Choroid plexus epithelial cell (primary cell): ENCODE data around the gene NGF.

ENCODE experiments used
- DNase-seq: peaks from one replicate; pipeline ENCODE4 v3.0.0-alpha.2; 2010; ENCODE audit warnings: low read depth
- H3K4me3 ChIP-seq: 2 replicates; pipeline ENCODE4 v1.5.1; 2011; ENCODE audit warnings: low read depth, mild to moderate bottlenecking, control low read depth, low read length, moderate library complexity
- TF ChIP-seq, protein P1 (sequence below): conservative IDR thresholded peaks from 2 replicates; pipeline ENCODE4 v1.5.1; 2011; ENCODE audit warnings: low read depth, mild to moderate bottlenecking, control low read depth, inconsistent platforms, low read length, moderate library complexity

The NGF gene

DNA sequence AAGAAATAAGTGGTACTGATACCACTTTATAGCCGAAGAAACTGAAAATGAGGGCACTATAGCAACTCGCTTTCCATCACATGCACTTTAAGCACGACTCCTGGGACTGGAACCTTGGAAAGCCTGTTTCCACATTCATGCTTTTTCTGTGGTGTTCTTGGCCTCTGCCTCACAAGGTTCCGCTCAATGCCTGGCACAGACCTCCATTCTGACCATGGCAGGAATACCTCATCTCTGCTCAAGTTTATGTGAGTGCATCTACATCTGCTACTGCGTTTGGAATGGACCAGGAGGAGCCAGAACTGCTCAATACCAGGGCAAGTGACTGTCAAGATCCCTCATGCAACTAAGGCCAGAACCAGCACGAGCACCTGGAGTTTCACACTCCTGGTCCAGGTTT, 11.6 kb downstream of the NGF start:
- TF ChIP-seq, protein P1, sequence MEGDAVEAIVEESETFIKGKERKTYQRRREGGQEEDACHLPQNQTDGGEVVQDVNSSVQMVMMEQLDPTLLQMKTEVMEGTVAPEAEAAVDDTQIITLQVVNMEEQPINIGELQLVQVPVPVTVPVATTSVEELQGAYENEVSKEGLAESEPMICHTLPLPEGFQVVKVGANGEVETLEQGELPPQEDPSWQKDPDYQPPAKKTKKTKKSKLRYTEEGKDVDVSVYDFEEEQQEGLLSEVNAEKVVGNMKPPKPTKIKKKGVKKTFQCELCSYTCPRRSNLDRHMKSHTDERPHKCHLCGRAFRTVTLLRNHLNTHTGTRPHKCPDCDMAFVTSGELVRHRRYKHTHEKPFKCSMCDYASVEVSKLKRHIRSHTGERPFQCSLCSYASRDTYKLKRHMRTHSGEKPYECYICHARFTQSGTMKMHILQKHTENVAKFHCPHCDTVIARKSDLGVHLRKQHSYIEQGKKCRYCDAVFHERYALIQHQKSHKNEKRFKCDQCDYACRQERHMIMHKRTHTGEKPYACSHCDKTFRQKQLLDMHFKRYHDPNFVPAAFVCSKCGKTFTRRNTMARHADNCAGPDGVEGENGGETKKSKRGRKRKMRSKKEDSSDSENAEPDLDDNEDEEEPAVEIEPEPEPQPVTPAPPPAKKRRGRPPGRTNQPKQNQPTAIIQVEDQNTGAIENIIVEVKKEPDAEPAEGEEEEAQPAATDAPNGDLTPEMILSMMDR, result no peak
- DNase-seq, result no peak
- no peak overlapping the region for H3K4me3 ChIP-seq

DNA sequence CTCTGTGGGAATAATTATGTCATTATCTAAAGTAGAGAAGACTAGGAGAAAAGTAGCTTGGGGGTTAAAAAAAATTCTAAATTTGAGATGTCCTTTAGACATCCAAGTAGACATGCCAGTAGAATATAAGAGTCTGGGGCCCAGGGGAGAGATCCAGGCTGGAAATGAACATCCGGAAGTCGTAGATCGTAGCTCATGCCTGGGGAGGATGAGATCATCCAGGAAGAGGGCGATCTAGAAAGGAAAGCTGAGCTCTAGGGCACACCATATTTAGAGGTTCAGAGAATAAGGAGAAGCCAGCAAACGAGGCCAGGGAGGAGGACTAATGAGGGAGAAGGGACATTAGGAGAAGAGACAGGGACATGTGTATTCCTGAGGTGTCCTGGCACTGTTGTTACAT, 12.2 kb downstream of the NGF start:
- TF ChIP-seq, protein P1, result no peak
- DNase-seq, result no peak
- H3K4me3 ChIP-seq, result no peak overlapping the region

DNA sequence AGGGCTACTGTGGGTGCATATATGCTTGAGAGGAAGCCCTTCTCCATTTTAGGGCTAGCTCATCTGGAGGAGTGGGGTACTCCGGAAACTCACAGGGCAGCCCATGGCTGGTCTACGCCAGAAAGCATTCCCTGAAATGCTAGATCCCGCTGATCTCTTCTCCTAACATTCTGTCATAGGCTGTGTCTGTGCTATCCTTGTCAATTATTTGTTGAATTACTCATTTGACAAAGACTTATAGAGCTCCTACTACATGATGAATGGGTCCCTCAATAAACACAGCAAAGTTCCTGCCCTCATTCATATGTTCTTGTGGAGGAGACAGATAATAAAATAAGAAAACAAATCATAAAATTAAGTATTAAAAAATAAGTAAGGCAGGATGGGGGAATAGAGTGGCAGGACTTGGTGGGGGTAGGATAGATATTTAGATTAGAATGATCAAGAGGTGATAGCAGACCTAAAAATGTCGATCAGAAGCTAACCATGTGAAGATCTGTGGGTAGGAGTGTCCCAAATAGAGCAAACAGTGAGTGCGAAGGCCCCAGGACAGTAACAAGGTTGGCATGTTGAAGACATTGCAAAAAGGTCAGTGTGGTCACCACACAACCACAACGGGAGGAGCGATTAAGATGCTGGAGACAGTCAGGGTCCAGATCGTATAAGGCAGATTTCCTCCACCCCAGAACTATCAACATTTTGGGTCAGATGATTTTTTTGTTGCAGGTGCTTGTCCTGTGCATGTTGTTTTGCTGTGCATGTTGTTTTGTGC, 13.2 kb downstream of the NGF start:
- H3K4me3 ChIP-seq, result no peak overlapping the region
- TF ChIP-seq, protein P1, result no peak
- DNase-seq, result no peak

DNA sequence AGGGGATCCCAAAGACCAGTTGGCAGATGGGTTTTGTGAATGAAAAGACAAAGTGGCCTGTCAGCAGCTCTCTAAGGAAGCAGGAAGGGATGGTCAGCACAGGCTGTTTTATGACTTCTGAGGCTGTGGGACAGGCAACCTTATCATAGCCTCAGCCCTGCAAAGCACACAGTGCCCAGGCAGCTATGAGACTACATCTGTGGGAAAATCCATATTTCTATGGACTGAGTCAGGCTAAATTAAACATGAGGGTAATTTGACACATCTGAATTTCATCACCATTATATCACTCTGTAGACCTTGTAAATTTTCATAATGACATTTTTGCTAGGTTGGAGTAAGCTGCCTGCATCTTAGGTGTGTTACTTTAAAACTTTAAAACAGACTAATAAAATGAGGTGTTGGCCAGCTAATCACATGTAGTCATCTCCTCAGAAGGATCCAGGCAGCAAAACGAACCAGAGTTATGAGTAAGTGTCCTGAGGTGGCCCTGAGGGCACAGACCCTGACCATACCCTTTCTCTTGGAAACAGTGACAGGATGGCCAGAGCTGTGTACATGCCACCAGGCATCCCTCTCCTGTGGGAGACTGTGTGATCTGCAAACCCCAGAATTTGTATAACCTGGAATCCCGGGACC, 14.6 kb downstream of the NGF start:
- peak; percentile 31 for DNase-seq
- H3K4me3 ChIP-seq, result no peak overlapping the region
- TF ChIP-seq, protein P1, result no peak

DNA sequence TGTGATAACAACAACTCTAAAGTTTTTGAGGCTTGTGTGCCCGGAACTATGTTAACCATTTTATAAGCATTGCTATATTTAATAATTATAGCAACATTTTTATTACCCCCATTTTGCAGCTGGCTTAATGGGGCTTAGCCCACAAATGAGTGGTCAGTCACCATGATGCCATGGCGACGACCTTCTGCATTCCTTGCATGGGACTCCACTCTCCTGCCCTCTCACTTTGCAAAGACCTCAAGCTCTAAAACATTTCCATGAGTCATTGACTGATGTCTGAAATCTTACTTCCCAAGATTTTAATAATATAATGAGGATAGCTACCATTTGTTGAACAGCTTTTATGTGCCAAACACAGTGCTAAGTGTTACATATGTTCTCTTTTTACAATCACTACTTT, 15.4 kb downstream of the NGF start:
- TF ChIP-seq, protein P1, result no peak
- DNase-seq, result peak; percentile 62
- no peak overlapping the region for H3K4me3 ChIP-seq

- no peak for DNase-seq
- TF ChIP-seq, protein P1, result no peak
- no peak overlapping the region for H3K4me3 ChIP-seq
These were observed 17.7 kb downstream of the NGF start for GRCh38 chr1:115320377-115320776.

DNA sequence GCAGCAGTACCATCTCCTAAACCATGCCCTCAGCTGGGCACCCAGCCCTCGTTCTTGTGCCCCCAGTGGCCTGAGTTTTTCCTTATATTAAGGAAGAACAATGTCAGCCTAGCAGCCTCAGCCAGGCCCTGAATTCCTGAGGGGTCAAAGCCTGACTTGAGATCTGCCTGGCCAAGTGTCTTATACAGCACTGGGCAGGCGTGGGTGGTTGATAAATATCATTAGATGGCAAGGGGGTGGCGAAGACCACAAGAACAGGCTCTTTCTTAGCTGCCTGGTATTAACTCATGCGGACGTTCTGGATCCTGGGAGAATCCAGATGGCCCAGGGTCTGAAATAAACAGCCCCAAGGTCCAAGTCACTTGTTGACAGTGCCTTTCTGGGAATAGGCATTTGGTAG, 18.3 kb downstream of the NGF start:
- H3K4me3 ChIP-seq, result no peak overlapping the region
- no peak for DNase-seq
- TF ChIP-seq, protein P1, result no peak
